ENCODE measurements around the gene PRSS38.

- TF ChIP-seq CTCF (IDR thresholded peaks at IDR 0.05) (no peak), POLR2A (IDR thresholded peaks at IDR 0.05) (no peak)
Observed at GRCh38 chr1:227823537-227823936, 8.1 kb downstream of the PRSS38 start.
